ENCODE data around the gene YWHAG. TPM values are rescaled to one million over a fixed set of nuclear protein-coding genes. Genes with fewer than 3 reads are reported as not detected.
A peak's percentile ranks its signal among the peaks of the same experiment; 100 is the strongest.

YWHAG gene
- total RNA-seq, 1 donor: 121 TPM

- H3K4me2 ChIP-seq (ENCODE audit: insufficient read depth, low read length): peak overlapping the region; percentile 91
- peaks cover 17% of the 10 kb centered on the region for H3K36me3 ChIP-seq (ENCODE audit: insufficient read depth, low read length)
- H3K9me3 ChIP-seq (ENCODE audit: low read depth, low read length): no peaks in the 10 kb centered on the region
- H3K27me3 ChIP-seq (ENCODE audit: insufficient read depth, low read length): no peaks in the 10 kb centered on the region
- peak overlapping the region; percentile 99 for H3K4me3 ChIP-seq (ENCODE audit: insufficient read depth, low read length)
- H4K20me1 ChIP-seq (ENCODE audit: insufficient read depth, low read length): peaks cover 33% of the 10 kb centered on the region
- H3K79me2 ChIP-seq (ENCODE audit: insufficient read depth, low read length): peaks cover 37% of the 10 kb centered on the region
- H3K27ac ChIP-seq (ENCODE audit: low read depth, low read length): peak overlapping the region; percentile 91
- TF ChIP-seq CTCF (IDR thresholded peaks at IDR 0.05; ENCODE audit: extremely low read depth, low read depth, low read length): no peak
- no peak for DNase-seq (ENCODE audit: insufficient read length, low spot score, missing footprints)
- peak overlapping the region; percentile 96 for H2AFZ ChIP-seq (ENCODE audit: low read length)
- peaks cover 39% of the 10 kb centered on the region for H3K4me1 ChIP-seq (ENCODE audit: insufficient read depth, low read length)
These were observed 1.3 kb upstream of the YWHAG start for GRCh38 chr7:76359978-76360638.

- DNase-seq (ENCODE audit: insufficient read length, low spot score, missing footprints): peak; percentile 97
- Histone ChIP-seq H3K4me3 (ENCODE audit: insufficient read depth, low read length) (peak overlapping the region; percentile 99), H3K27ac (ENCODE audit: low read depth, low read length) (peak overlapping the region; percentile 91), H4K20me1 (ENCODE audit: insufficient read depth, low read length) (peaks cover 40% of the 10 kb centered on the region), H3K9me3 (ENCODE audit: low read depth, low read length) (no peaks in the 10 kb centered on the region), H3K4me1 (ENCODE audit: insufficient read depth, low read length) (peaks cover 38% of the 10 kb centered on the region), H3K27me3 (ENCODE audit: insufficient read depth, low read length) (no peaks in the 10 kb centered on the region), H3K79me2 (ENCODE audit: insufficient read depth, low read length) (peaks cover 44% of the 10 kb centered on the region), H3K4me2 (ENCODE audit: insufficient read depth, low read length) (peak overlapping the region; percentile 91), H3K36me3 (ENCODE audit: insufficient read depth, low read length) (peaks cover 24% of the 10 kb centered on the region), H2AFZ (ENCODE audit: low read length) (peak overlapping the region; percentile 96)
- peak; percentile 60 for TF ChIP-seq CTCF (IDR thresholded peaks at IDR 0.05; ENCODE audit: extremely low read depth, low read depth, low read length)
These were observed 553 bp upstream of the YWHAG start for GRCh38 chr7:76359111-76359977.

- Histone ChIP-seq H3K4me1 (ENCODE audit: insufficient read depth, low read length) (peaks cover 31% of the 10 kb centered on the region), H3K27me3 (ENCODE audit: insufficient read depth, low read length) (no peaks in the 10 kb centered on the region), H3K4me3 (ENCODE audit: insufficient read depth, low read length) (peak overlapping the region; percentile 99), H2AFZ (ENCODE audit: low read length) (peak overlapping the region; percentile 73), H3K36me3 (ENCODE audit: insufficient read depth, low read length) (peaks cover 24% of the 10 kb centered on the region), H3K27ac (ENCODE audit: low read depth, low read length) (peak overlapping the region; percentile 91), H4K20me1 (ENCODE audit: insufficient read depth, low read length) (peaks cover 52% of the 10 kb centered on the region), H3K79me2 (ENCODE audit: insufficient read depth, low read length) (peaks cover 57% of the 10 kb centered on the region), H3K4me2 (ENCODE audit: insufficient read depth, low read length) (peak overlapping the region; percentile 89), H3K9me3 (ENCODE audit: low read depth, low read length) (no peaks in the 10 kb centered on the region)
- no peak for TF ChIP-seq CTCF (IDR thresholded peaks at IDR 0.05; ENCODE audit: extremely low read depth, low read depth, low read length)
- DNase-seq (ENCODE audit: insufficient read length, low spot score, missing footprints): no peak
These were observed 745 bp downstream of the YWHAG start for GRCh38 chr7:76358011-76358480.

Measured in osteoblast (primary cell).